Measurements from ENCODE around the gene GEMIN4.
"Not testable (repeated sequence)": the region's sequence is repeated elsewhere in the genome, so short reads cannot be mapped to it uniquely, and the experiment has no call there.

GRCh38 chr17:748604-749003 is 3.5 kb downstream of the GEMIN4 start:
- not testable (repeated sequence) for TF ChIP-seq CTCF (conservative IDR thresholded peaks at IDR 0.05; ENCODE audit: low read length); EZH2phosphoT487 (IDR thresholded peaks at IDR 0.05; ENCODE audit: borderline replicate concordance, low read depth, low read length)
